Astrocyte of the hippocampus (primary cell): ENCODE data around the gene C1QTNF2.

Experiments used
- DNase-seq: peaks from one replicate; pipeline ENCODE4 v3.0.0; 2011; ENCODE audit warnings: low read depth, low spot score

Gene C1QTNF2

GRCh38 chr5:160375166-160375565 is 4.7 kb upstream of the C1QTNF2 start:
- peak; percentile 35 for DNase-seq

- no peak for DNase-seq
These were observed 868 bp upstream of the C1QTNF2 start for GRCh38 chr5:160371294-160371693.

- DNase-seq: no peak
These were observed 248 bp upstream of the C1QTNF2 start for GRCh38 chr5:160370713-160371034.

- no peak for DNase-seq
These were observed 2.5 kb downstream of the C1QTNF2 start for GRCh38 chr5:160367885-160368284.

- DNase-seq: no peak
These were observed 3.2 kb downstream of the C1QTNF2 start for GRCh38 chr5:160367261-160367660.

GRCh38 chr5:160366230-160366629 is 4.2 kb downstream of the C1QTNF2 start:
- DNase-seq: no peak

GRCh38 chr5:160363660-160364395 is 6.6 kb downstream of the C1QTNF2 start:
- DNase-seq: no peak

- no peak for DNase-seq
These were observed 7.2 kb downstream of the C1QTNF2 start for GRCh38 chr5:160363211-160363610.

GRCh38 chr5:160361624-160362228 is 8.7 kb downstream of the C1QTNF2 start:
- DNase-seq: no peak

GRCh38 chr5:160360310-160360709 is 10.1 kb downstream of the C1QTNF2 start:
- no peak for DNase-seq

GRCh38 chr5:160359816-160360215 is 10.6 kb downstream of the C1QTNF2 start:
- no peak for DNase-seq

- DNase-seq: no peak
These were observed 11.2 kb downstream of the C1QTNF2 start for GRCh38 chr5:160359242-160359641.

- no peak for DNase-seq
These were observed 12.5 kb downstream of the C1QTNF2 start for GRCh38 chr5:160357861-160358411.

- DNase-seq: no peak
These were observed 13.0 kb downstream of the C1QTNF2 start for GRCh38 chr5:160357394-160357793.

- DNase-seq: no peak
These were observed 13.7 kb downstream of the C1QTNF2 start for GRCh38 chr5:160356550-160357347.

GRCh38 chr5:160354666-160355065 is 15.8 kb downstream of the C1QTNF2 start:
- no peak for DNase-seq

GRCh38 chr5:160353379-160353778 is 17.0 kb downstream of the C1QTNF2 start:
- no peak for DNase-seq

- DNase-seq: no peak
These were observed 18.1 kb downstream of the C1QTNF2 start for GRCh38 chr5:160352308-160352707.

- no peak for DNase-seq
These were observed 20.5 kb downstream of the C1QTNF2 start for GRCh38 chr5:160349935-160350303.

GRCh38 chr5:160349249-160349934 is 21.0 kb downstream of the C1QTNF2 start:
- no peak for DNase-seq

GRCh38 chr5:160348080-160348479 is 22.3 kb downstream of the C1QTNF2 start:
- DNase-seq: no peak

- DNase-seq: no peak
These were observed 23.0 kb downstream of the C1QTNF2 start for GRCh38 chr5:160347448-160347847.
